ENCODE measurements around the gene ICAM1. TPM values are rescaled to one million over a fixed set of nuclear protein-coding genes. Genes with fewer than 3 reads are reported as not detected.
"Not testable (repeated sequence)": the region's sequence is repeated elsewhere in the genome, so short reads cannot be mapped to it uniquely, and the experiment has no call there.

ICAM1 gene
- total RNA-seq, 1 donor from 2014 or later = 31.8 TPM

DNA sequence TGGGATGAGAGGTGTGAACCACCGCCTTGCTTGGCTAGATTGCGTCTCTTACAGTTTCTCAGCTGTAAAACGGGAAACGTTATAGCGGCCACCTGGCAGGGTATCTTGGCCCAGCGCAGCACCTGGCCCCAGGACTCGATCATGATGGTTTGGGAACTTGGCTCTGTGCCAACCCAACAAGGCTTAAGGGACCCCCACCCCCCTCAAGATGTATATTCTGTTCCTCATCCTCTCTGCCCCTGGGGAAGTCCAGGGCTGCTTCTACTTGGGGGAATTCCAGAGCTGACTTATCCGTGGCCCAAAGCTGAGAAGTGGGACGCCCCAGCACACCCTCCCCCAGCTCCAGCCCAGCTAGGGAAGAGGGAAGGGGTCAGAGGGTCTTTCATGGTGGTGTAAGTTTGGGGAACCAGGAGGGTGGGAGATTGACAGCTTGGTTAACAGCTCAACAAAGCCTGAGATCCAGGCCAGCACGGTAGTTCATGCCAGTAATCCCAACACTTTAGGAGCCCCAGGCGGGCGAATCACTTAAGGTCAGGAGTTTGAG, 695 bp downstream of the ICAM1 start:
- DNase-seq (ENCODE audit: extremely low spot score, unreplicated experiment) = no peak
- Mint-ChIP-seq H3K27me3 (ENCODE audit: unreplicated experiment) (no peaks in the 10 kb centered on the region), H3K27ac (ENCODE audit: unreplicated experiment) (peak overlapping the region; percentile 78), H3K36me3 (ENCODE audit: unreplicated experiment) (peaks cover 6% of the 10 kb centered on the region), H3K9me3 (ENCODE audit: unreplicated experiment) (no peaks in the 10 kb centered on the region), H3K4me3 (ENCODE audit: unreplicated experiment) (peak overlapping the region; percentile 71), H3K4me1 (ENCODE audit: unreplicated experiment) (peaks cover 25% of the 10 kb centered on the region)
- TF ChIP-seq, protein P1, sequence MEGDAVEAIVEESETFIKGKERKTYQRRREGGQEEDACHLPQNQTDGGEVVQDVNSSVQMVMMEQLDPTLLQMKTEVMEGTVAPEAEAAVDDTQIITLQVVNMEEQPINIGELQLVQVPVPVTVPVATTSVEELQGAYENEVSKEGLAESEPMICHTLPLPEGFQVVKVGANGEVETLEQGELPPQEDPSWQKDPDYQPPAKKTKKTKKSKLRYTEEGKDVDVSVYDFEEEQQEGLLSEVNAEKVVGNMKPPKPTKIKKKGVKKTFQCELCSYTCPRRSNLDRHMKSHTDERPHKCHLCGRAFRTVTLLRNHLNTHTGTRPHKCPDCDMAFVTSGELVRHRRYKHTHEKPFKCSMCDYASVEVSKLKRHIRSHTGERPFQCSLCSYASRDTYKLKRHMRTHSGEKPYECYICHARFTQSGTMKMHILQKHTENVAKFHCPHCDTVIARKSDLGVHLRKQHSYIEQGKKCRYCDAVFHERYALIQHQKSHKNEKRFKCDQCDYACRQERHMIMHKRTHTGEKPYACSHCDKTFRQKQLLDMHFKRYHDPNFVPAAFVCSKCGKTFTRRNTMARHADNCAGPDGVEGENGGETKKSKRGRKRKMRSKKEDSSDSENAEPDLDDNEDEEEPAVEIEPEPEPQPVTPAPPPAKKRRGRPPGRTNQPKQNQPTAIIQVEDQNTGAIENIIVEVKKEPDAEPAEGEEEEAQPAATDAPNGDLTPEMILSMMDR (IDR thresholded peaks at IDR 0.05) = no peak

DNA sequence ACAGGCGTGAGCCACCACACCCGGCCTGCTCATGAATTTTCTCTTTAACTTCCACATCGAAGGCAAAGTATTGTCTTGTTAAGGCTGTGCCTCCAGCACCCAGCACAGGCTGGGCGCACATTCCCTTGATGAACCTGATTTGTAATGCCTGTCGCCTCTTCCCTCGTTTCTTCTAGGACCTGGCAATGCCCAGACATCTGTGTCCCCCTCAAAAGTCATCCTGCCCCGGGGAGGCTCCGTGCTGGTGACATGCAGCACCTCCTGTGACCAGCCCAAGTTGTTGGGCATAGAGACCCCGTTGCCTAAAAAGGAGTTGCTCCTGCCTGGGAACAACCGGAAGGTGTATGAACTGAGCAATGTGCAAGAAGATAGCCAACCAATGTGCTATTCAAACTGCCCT, 3.7 kb downstream of the ICAM1 start:
- Mint-ChIP-seq H3K4me3 (ENCODE audit: unreplicated experiment) (no peak overlapping the region), H3K4me1 (ENCODE audit: unreplicated experiment) (peaks cover 34% of the 10 kb centered on the region), H3K36me3 (ENCODE audit: unreplicated experiment) (peaks cover 10% of the 10 kb centered on the region), H3K27me3 (ENCODE audit: unreplicated experiment) (no peaks in the 10 kb centered on the region), H3K9me3 (ENCODE audit: unreplicated experiment) (no peaks in the 10 kb centered on the region), H3K27ac (ENCODE audit: unreplicated experiment) (no peak overlapping the region)
- TF ChIP-seq, protein P1 (IDR thresholded peaks at IDR 0.05) = no peak
- DNase-seq (ENCODE audit: extremely low spot score, unreplicated experiment) = no peak

DNA sequence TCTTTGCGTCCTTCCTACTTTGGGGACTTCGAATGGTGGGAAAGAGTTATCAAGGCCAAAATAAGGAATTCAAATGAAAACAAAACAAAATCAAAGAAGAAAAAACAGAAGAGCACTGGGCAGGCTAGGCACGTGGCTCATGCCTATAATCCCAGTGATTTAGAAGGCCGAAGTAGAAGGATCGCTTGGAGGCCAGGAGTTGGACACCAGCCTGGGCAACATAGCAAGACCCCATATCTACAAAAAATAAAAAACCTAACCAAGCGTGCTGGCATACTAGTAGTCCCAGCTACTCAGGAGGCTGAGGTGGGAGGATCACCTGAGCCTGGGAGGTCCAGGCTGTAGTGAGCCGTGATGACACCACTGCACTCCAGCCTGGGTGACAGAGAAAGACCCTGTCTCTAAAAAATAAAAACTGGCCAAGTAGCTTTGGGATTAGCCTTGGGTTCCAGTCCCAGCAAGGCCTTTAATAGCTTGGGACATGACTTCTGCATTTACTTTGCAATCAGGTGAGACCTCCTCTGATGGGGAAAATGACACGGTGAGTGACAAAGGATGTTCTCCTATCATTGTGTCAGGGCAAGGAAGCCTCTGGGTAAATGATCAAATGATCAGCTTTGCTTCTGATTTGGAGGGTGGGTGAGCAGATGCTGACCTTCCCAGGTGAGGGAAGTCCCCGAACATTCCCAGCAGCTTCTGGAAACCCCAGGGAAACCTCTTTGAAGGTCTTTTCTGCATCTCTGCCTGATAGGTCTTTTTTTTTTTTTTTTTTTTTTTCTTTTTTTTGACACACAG, 7.1 kb downstream of the ICAM1 start:
- no peak for DNase-seq (ENCODE audit: extremely low spot score, unreplicated experiment)
- H3K4me3 Mint-ChIP-seq (ENCODE audit: unreplicated experiment) = no peak overlapping the region
- H3K27me3 Mint-ChIP-seq (ENCODE audit: unreplicated experiment) = no peaks in the 10 kb centered on the region
- peaks cover 18% of the 10 kb centered on the region for H3K36me3 Mint-ChIP-seq (ENCODE audit: unreplicated experiment)
- H3K27ac Mint-ChIP-seq (ENCODE audit: unreplicated experiment) = peak overlapping the region; percentile 64
- H3K4me1 Mint-ChIP-seq (ENCODE audit: unreplicated experiment) = peaks cover 16% of the 10 kb centered on the region
- no peaks in the 10 kb centered on the region for H3K9me3 Mint-ChIP-seq (ENCODE audit: unreplicated experiment)
- TF ChIP-seq, protein P1 (IDR thresholded peaks at IDR 0.05) = no peak

DNA sequence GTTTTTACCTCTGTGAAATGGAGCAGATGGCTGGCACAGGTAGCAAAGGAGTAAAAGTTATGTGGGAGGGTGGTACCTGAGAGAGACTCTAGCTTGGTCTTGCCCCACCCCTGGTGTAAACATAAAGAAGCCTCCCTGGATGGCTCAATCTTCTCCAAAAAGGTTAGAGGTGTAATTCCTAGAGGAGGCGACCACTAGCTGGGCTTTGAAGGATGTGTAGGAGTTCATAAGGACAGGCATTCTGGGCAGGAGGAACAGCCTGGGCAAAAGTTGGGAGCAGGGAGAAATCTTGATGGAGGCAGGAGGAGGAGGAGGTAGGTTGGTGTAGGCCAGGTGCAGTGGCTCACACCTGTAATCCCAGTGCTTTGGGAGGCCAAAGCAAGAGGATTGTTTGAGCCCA, 8.0 kb downstream of the ICAM1 start:
- peaks cover 15% of the 10 kb centered on the region for H3K4me1 Mint-ChIP-seq (ENCODE audit: unreplicated experiment)
- no peak overlapping the region for H3K4me3 Mint-ChIP-seq (ENCODE audit: unreplicated experiment)
- H3K9me3 Mint-ChIP-seq (ENCODE audit: unreplicated experiment) = no peaks in the 10 kb centered on the region
- H3K27ac Mint-ChIP-seq (ENCODE audit: unreplicated experiment) = no peak overlapping the region
- DNase-seq (ENCODE audit: extremely low spot score, unreplicated experiment) = no peak
- TF ChIP-seq, protein P1 (IDR thresholded peaks at IDR 0.05) = no peak
- no peaks in the 10 kb centered on the region for H3K27me3 Mint-ChIP-seq (ENCODE audit: unreplicated experiment)
- peaks cover 18% of the 10 kb centered on the region for H3K36me3 Mint-ChIP-seq (ENCODE audit: unreplicated experiment)

DNA sequence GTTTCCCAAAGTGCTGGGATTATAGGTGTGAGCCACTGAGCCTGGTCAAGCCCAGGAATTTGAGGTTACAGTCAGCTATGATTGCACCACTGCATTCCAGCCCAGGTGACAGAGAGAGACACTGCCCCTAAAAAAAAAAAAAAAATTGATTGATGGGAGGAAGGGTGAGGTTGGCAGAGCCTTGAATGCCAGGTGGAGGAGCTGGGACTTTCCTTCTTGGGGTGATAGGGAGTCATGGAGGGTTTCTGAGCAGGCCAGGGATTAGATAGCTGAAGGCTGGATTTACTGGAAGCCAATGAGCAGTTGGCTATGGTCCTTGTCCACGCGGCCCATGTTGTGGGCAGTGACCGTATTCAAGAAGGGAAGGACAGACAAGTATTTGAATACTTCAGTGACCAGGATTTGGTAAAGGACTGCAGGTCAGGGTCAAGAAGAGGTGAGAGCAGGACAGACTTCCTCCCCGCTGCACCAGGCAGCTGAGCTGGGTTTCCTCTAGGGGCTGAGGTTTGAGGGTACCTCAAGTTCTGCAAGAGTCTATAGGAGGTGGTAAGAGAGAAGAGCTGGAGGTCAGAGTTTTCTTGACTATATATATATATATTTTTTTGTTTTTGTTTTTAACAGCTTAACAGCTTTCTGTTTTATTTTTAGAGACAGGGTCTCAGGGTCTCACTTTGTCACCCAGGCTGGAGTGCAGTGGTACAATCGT, 9.0 kb downstream of the ICAM1 start:
- H3K4me1 Mint-ChIP-seq (ENCODE audit: unreplicated experiment) = peaks cover 13% of the 10 kb centered on the region
- H3K27ac Mint-ChIP-seq (ENCODE audit: unreplicated experiment) = no peak overlapping the region
- no peak for DNase-seq (ENCODE audit: extremely low spot score, unreplicated experiment)
- no peaks in the 10 kb centered on the region for H3K27me3 Mint-ChIP-seq (ENCODE audit: unreplicated experiment)
- TF ChIP-seq, protein P1 (IDR thresholded peaks at IDR 0.05) = no peak
- H3K9me3 Mint-ChIP-seq (ENCODE audit: unreplicated experiment) = no peaks in the 10 kb centered on the region
- no peak overlapping the region for H3K4me3 Mint-ChIP-seq (ENCODE audit: unreplicated experiment)
- peaks cover 13% of the 10 kb centered on the region for H3K36me3 Mint-ChIP-seq (ENCODE audit: unreplicated experiment)

DNA sequence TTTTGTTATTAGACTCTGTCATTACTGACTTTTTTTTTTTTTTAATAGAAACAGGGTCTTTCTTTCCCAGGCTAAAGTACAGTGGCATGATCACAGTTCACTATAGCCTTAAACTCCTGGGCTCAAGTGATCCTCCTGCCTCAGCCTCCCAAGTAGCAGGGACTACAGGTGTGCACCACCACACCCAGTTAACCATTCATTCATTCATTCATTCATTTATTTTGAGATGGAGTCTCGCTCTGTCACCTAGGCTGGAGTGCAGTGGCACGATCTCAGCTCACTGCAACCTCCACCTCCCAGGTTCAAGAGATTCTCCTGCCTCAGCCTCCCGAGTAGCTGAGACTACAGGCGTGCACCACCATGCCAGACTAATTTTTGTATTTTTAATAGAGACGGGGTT, 11.1 kb downstream of the ICAM1 start:
- not testable (repeated sequence) for H3K27ac Mint-ChIP-seq (ENCODE audit: unreplicated experiment); H3K4me3 Mint-ChIP-seq (ENCODE audit: unreplicated experiment); DNase-seq (ENCODE audit: extremely low spot score, unreplicated experiment); H3K27me3 Mint-ChIP-seq (ENCODE audit: unreplicated experiment); H3K4me1 Mint-ChIP-seq (ENCODE audit: unreplicated experiment); H3K9me3 Mint-ChIP-seq (ENCODE audit: unreplicated experiment)
- peaks cover 20% of the 10 kb centered on the region for H3K36me3 Mint-ChIP-seq (ENCODE audit: unreplicated experiment)
